Measurements from ENCODE around the gene CYTH2.

DNA sequence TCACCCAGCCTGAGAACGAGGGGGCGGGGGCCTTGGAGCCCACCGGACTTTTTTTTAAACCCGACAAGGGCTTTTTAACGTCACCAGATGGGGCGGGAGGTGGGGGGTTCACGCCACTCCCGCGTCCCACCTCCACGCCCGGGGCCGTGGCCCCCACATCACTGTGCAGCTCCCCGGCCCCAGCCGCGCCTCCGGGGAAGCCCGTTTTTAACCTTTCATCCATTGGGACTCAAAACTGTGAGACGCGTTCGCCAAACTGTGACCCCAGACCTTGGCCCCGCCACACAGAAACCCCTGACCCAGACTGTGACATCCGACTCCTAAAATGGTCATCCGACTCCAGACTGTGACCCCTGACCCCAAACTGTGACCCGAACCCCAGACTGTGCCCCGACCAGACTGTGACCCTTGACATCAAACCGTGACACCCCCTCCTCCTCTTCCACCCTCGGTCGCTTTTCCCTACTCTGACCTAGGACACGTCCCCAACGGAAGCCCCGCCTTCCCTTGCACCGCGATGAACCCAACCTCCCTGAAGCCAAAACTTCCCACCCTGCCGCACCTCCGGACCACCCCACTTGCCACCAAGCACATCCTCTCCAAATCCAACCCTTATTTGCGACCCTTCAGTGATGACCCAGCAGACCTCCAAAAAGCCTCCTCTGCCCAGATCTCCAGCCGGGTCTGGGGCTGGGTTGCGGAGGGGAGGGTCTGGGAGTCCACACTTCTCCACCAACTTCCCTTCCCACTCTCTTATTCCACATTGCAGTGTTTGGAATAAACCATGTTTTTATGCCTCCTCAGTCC is 24.8 kb upstream of the CYTH2 start:
- TF ChIP-seq, protein P1, sequence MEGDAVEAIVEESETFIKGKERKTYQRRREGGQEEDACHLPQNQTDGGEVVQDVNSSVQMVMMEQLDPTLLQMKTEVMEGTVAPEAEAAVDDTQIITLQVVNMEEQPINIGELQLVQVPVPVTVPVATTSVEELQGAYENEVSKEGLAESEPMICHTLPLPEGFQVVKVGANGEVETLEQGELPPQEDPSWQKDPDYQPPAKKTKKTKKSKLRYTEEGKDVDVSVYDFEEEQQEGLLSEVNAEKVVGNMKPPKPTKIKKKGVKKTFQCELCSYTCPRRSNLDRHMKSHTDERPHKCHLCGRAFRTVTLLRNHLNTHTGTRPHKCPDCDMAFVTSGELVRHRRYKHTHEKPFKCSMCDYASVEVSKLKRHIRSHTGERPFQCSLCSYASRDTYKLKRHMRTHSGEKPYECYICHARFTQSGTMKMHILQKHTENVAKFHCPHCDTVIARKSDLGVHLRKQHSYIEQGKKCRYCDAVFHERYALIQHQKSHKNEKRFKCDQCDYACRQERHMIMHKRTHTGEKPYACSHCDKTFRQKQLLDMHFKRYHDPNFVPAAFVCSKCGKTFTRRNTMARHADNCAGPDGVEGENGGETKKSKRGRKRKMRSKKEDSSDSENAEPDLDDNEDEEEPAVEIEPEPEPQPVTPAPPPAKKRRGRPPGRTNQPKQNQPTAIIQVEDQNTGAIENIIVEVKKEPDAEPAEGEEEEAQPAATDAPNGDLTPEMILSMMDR (IDR thresholded peaks at IDR 0.05; ENCODE audit: insufficient read depth, low read length, poor library complexity, severe bottlenecking): no peak
- TF ChIP-seq EZH2phosphoT487 (conservative IDR thresholded peaks at IDR 0.05; ENCODE audit: low read length): no peak
